ENCODE results near the gene TIGD1.

TIGD1 gene

DNA sequence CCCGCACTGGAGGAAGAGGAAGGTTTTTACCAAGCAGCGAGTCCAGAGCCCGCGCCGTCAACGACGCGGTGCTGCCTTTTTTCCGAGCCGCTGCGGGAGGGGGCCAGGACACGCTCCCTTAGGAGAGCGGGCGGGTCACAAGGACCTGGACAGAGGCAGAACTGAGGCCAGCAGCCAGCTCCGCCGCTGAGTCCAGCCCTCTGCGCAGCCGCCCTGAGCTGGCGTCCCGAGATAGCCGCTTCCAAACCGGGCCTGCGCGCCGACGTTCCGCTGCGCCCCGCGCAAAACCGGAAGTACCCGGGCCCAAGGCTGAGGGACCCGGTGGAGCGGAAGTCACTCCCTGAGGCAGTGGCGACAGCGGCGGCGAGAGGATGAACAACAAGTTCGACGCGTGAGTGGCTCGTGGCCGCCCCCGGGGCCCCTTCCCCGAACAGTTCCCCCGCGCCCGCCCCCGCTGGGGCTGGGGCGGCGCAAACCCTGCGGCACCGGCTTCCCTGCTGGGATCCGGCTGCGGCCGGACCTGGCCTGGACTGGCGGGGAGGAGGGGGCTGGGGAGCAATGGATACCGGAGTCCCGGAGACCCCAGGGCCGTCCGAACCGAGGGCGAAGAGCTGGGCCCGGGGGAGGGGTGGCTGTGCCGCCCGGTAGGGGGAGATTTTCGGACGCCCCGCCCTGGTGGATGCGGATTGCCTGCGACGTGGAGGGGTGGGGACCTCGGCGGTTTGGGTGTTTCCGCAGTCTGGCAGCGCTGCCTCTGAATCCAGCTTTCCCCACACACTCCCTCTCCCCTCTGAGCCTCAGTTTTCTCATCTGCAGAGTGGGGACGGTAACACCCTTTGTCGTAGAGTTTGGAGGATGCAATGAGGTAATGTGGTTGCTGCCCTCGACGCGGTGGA lies at the start of gene TIGD1, which contains the start of gene EIF4E2:
TSS of gene TIGD1 (minus strand) at position 204 of the 896 bp plus-strand sequence. CDS start 675 bp downstream, outside the sequence.
TSS of gene EIF4E2 (plus strand) at position 336 of the 896 bp plus-strand sequence. CDS start at position 372, 36 bp downstream.
- peak; percentile 95 for DNase-seq
- in situ Hi-C loops (cut with HindIII; ENCODE audit: low pct_ligation_motif_present, low pct_unique_long_range_greater_than_20kb, low sequenced_read_pairs): no loop called here

DNA sequence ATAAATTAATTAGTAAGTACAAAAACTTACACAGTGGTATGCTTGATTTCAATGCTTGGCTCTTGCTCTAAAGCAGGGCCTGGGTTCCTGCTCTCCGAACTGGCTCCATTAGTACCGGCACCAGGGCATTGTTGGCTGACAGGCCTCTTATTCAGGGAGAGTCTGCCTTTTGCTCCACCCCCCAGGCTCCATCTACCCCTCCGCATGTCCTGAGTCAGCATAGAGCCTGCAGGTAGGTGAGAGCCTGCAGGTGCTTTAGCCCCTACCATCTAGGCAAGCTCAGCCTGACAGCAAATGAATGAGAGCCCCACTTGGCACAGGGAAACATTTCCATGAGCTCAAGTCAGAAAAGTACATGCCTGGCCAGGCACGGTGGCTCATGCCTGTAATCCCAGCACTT lies 47.9 kb upstream of the TIGD1 start:
- in situ Hi-C loops (cut with HindIII; ENCODE audit: low pct_ligation_motif_present, low pct_unique_long_range_greater_than_20kb, low sequenced_read_pairs): no loop called here
- no peak for DNase-seq

DNA sequence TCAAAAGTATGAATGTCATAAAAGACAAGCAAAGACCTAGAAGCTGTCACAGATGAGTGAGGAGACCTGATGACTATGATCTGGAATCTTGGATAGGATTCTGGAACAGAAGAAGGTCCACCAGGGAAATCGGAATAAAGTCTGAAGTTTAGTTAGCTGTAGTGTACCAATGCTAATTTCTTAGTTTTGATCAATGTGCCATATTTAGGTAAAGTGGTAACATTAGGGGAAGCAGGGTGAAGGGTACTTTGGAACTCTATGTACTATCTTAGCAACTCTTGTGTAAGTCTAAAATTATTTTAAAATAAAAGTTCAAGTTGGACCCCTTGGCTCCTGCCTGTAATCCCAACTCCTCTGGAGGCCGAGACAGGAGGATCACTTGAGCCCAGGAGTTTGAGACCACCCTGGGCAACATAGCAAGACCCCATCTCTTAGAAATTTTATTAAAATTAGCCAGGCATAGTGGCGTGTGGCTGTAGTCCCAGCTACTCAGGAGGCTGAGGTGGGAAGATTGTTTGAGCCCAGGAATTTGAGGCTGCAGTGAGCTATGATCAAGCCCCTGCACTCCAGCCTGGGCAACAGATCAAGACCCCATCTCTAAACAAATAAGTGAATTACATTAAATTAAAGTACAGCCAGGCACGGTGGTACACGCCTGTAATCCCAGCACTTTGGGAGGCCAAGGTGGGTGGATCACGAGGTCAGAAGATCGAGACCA lies 47.2 kb upstream of the TIGD1 start:
- in situ Hi-C loops (cut with HindIII; ENCODE audit: low pct_ligation_motif_present, low pct_unique_long_range_greater_than_20kb, low sequenced_read_pairs): no loop called here

DNA sequence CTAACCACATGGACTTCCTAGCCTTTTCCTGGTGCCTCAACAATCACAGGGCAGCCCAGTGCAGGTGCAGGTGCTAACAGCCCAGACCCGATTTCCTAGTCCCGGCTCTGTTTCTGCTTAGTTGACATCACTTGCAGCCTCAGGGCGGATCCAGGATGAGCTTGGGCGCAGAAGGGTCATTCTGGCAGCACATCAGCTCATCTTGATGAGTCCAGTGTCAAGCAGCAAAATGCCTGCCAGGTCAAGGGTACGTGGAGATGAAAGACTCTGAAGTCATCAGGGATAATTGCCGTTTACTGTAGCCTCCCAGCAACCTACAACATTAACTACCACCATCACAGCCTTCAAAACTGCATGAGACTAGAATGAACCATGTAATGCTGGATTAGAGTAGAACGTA lies 43.6 kb upstream of the TIGD1 start:
- in situ Hi-C loops (cut with HindIII; ENCODE audit: low pct_ligation_motif_present, low pct_unique_long_range_greater_than_20kb, low sequenced_read_pairs): no loop called here

More for the DNA sequence above, 47.2 kb upstream of the TIGD1 start:
- DNase-seq: no peak

DNA sequence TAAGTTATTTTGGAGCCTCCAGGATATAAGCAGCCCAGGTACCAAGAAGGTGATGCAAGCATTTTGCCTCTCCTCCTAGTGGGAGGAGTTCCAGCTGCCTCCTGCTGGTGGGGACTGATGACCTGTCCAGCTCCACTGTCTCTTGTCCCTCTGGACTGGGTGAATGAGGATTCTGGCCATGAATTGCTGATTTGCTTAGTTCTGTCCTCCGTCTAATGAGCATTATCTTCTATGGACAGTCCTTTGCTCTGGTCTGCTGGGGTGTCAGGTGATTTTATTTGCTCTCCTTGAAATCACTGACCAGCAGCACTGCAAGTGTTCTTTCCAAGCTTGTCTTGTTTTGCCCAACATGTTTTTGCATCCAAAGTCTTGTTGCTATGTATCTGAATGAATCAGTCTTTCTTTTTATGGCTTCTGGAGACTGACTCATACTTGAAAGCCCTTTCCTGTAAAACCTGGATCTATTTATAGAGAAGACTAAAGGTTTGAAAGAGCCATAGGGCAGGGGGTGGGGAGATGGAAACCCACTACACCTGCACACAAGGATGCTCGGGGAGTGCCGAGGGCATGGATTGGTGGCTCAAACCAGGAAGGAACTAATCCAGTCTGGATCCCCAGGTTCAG lies 42.5 kb upstream of the TIGD1 start:
- peak; percentile 84 for DNase-seq
- in situ Hi-C loops (cut with HindIII; ENCODE audit: low pct_ligation_motif_present, low pct_unique_long_range_greater_than_20kb, low sequenced_read_pairs): no loop called here

More for the DNA sequence above, 43.6 kb upstream of the TIGD1 start:
- no peak for DNase-seq

DNA sequence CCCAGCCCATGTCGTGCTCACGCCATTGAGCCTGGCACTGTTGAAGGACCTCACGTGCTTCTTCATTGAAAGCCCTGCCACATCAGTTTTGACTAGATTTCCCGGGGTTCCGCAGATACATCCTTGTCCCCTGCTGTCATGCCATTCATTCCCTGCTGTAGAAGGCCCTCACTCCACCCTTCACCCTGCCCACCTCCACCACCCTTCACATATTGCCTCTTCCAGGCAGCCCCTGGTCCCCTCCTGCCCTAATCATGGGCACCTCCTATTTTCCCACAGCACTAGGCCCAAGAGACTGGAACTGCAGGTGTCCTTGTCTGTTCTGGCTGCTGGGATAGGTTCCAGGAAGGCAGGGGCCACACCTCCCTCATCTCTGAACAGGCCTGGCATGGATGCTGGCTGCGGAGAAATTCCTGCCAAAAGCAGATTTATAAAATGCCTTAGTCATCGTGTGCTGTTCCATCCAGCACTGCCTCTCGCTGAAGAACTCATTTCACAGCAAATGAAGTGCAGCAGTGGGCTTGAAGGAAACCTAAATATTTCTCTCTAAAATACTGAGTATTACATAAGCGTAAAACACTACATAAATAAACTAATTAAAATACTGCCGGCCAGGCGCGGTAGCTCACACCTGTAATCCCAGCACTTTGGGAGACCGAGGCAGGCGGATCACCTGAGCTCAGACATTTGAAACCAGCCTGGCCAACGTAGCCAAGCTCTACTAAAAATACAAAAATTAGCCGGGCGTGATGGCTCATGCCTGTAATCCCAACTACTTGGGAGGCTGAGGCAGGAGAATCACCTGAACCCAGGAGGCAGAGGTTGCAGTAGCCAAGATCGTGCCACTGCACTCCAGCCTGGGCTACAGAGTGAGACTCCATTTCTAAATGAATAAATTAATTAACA lies 38.6 kb upstream of the TIGD1 start:
- peak; percentile 76 for DNase-seq

DNA sequence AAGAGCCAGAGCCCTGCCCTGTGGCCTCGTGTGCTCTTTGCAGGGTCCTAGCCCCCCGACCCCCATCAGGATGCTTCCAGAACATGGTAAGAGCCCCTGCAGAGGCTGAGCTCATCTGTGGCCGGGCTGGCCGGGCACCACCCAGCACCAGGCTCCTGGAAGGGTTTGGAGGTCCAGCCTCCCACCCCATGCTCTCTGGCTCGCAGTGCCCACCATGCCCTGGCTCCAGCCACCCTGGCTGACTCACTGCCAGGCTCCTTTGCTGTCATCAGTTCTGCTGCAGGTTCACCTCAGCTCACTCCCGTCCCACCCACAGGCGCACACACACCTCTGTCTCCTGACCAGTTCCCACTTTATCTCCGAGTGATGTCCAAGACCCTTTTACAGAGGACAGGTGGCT lies 37.7 kb upstream of the TIGD1 start:
- in situ Hi-C loops (cut with HindIII; ENCODE audit: low pct_ligation_motif_present, low pct_unique_long_range_greater_than_20kb, low sequenced_read_pairs): no loop called here

More for the DNA sequence above, 38.6 kb upstream of the TIGD1 start:
- in situ Hi-C loops (cut with HindIII; ENCODE audit: low pct_ligation_motif_present, low pct_unique_long_range_greater_than_20kb, low sequenced_read_pairs): no loop called here

DNA sequence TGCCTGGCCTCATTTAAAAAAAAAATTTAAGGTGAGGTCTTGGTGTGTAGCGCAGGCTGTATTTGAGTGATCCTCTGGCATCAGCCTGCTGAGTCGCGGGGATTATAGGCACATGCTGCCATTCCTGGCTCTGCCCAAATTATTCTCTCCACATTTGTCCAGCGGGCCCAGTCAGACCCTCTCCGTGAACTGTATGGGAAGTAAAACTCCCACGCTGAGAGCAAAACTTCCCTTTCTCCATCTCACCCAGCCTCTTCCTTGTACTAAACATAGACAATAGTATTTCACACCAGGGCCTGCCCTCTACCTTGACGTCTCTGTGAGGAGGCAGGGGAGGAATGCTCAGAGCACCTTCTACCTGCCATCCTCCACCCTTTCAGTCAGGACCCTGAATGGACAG lies 37.2 kb upstream of the TIGD1 start:
- in situ Hi-C loops (cut with HindIII; ENCODE audit: low pct_ligation_motif_present, low pct_unique_long_range_greater_than_20kb, low sequenced_read_pairs): no loop called here
- no peak for DNase-seq

More for the DNA sequence above, 37.7 kb upstream of the TIGD1 start:
- DNase-seq: no peak

DNA sequence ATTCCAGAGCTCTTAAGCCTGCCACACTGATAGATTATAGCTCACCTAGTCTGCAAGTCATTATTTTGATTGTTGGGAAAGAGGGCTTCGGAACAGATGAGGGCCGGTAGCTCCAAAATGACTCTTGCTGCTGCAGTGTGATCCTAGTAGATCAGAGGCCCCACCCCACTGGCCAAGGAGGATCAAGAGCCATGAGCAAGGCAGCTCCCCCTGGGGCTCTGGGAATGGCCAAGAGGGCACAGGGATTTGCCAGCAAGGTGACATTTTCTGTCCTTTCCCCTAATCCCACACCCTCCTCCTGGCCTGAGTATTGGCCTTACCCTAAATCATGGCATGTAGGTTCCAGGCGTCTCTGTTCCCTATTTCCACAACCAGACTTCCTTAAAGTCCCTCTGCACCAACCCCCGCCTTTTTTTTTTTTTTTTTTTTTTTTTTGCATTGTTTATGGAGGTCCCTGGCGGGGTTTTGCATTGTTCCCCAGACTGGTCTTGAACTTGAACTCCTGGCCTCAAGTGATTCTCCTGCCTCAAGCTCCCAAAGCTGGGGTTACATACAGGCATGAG lies 36.7 kb upstream of the TIGD1 start:
- no peak for DNase-seq
- in situ Hi-C loops (cut with HindIII; ENCODE audit: low pct_ligation_motif_present, low pct_unique_long_range_greater_than_20kb, low sequenced_read_pairs): no loop called here

DNA sequence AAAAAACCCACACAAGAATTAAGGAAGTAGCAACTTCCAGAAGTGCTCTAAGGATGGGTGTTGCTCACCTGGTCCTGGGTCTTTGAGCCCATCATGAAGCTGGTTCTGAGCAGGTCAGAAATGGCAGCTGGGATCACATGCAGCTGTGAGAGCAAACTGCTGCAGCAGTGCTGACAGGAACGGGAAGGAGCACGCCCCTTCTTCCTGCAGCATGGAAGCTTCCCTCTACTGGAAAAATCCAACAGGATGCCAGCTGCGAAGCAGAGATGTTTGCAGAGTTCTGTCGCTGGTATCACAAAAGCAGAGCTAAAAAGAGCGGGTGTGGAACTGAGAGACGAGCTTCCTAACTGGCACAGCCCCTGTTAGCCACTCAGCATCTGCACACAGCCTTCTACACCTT lies 33.9 kb upstream of the TIGD1 start:
- DNase-seq: no peak
- in situ Hi-C loops (cut with HindIII; ENCODE audit: low pct_ligation_motif_present, low pct_unique_long_range_greater_than_20kb, low sequenced_read_pairs): no loop called here

DNA sequence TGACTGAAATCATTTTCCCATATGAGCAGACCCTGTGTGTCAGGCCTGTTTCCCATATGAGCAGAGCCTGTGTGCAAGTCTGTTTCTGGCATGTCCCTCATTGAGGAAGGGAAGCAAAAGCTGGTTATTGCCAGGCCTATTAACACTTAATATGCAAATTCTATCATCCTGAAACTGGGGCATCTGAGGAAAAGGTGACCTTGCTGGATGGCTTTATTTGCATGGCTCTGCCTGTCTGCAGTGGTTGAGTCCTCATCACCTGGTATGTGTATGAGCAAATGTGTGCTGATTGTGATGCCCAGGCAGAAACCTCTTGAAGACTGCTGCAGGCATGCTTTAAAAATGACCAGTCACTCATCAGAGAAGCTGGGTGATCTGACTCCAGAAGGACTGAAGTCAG lies 31.4 kb upstream of the TIGD1 start:
- in situ Hi-C loops (cut with HindIII; ENCODE audit: low pct_ligation_motif_present, low pct_unique_long_range_greater_than_20kb, low sequenced_read_pairs): no loop called here
- DNase-seq: no peak

DNA sequence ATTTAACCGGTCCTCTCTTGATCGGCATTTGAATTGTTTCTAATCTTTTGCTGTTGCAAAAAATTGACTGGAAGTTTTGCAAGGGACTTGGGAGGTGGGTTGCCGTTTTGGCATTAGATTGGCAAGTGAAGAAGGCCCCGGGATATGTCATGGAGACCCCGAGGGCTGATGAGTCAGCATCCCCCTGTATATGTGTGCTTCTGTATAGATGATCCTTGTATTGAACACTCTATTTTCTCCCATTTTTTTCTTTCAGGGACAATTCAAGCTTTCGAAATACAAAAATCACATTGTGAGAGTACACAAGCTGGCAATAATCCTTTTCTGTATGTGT lies 30.3 kb upstream of the TIGD1 start:
- no peak for DNase-seq
- in situ Hi-C loops (cut with HindIII; ENCODE audit: low pct_ligation_motif_present, low pct_unique_long_range_greater_than_20kb, low sequenced_read_pairs): no loop called here

DNA sequence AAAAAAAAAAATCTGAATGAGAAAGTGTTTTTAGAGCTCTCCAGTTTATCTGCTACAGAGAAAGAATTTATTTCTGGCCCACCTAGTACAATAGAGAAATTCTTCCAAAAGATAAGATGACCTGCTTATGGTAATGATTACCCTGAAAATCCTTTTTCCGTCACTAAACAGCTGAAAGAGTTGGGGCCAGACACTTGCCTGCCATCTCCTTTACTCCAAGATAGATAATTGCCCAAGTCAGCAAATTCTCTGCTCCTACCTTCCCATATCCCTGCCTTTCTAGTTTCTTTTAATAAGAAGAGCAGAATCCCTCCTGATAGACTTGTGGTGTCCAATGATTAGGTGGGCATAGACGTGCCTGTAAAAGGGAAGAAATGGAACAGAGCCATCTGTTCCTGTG lies 28.3 kb upstream of the TIGD1 start:
- in situ Hi-C loops (cut with HindIII; ENCODE audit: low pct_ligation_motif_present, low pct_unique_long_range_greater_than_20kb, low sequenced_read_pairs): no loop called here
- DNase-seq: no peak

DNA sequence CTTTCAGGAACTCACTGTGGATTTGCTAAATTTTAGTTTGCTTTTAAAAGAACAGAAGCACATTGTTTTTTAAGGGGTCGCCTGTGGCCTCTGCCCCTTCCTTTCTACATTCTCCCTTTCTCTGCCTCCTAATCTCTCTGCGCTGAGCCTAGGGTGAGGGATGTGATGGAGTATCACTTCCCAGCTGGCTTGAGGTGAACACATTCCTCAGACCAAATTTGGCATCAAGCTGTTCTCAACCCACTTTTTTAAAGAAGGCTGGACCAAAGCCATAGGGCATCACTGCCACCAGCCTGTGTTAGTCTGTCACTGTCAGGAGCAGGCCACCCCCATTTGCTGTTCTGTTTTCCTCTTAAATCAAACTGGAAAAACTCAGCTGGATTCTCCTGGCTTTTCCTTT lies 27.5 kb upstream of the TIGD1 start:
- in situ Hi-C loops (cut with HindIII; ENCODE audit: low pct_ligation_motif_present, low pct_unique_long_range_greater_than_20kb, low sequenced_read_pairs): no loop called here
- no peak for DNase-seq

DNA sequence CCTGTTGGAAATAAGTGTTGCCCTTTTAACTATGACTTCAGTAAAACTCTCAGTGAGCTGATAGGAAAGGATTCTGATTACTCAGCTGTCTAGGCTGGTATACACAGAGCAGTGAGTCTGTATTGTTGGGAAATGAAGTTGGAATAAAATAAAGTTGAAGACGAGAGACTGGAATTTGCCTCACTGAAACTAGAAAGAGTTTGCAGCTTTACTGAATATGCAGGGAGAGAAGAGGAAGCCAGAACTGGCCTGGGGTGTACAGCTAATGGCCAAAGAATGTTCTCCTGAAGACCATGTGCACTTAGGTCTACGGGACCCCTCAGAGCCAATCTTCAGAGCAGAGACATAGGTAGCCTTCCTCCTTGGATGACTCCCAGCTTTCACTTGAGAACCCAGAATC lies 26.6 kb upstream of the TIGD1 start:
- in situ Hi-C loops (cut with HindIII; ENCODE audit: low pct_ligation_motif_present, low pct_unique_long_range_greater_than_20kb, low sequenced_read_pairs): no loop called here
- DNase-seq: no peak

DNA sequence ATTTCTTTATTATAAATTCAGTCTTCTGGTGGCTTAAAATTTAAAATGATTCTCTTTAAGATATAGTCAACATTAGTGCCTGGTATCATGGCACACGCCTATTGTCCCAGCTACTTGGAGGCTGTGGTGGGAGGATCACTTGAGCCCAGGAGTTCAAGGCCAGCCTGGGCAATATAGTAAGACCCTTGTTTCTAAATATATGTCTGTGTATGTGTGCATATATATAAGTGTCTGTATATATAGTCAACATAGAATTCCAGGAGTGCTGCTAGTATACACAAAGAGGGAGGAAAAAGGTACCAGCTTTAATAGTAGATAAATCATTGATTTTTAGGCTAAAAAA lies 25.0 kb upstream of the TIGD1 start:
- no peak for DNase-seq
- in situ Hi-C loops (cut with HindIII; ENCODE audit: low pct_ligation_motif_present, low pct_unique_long_range_greater_than_20kb, low sequenced_read_pairs): no loop called here

DNA sequence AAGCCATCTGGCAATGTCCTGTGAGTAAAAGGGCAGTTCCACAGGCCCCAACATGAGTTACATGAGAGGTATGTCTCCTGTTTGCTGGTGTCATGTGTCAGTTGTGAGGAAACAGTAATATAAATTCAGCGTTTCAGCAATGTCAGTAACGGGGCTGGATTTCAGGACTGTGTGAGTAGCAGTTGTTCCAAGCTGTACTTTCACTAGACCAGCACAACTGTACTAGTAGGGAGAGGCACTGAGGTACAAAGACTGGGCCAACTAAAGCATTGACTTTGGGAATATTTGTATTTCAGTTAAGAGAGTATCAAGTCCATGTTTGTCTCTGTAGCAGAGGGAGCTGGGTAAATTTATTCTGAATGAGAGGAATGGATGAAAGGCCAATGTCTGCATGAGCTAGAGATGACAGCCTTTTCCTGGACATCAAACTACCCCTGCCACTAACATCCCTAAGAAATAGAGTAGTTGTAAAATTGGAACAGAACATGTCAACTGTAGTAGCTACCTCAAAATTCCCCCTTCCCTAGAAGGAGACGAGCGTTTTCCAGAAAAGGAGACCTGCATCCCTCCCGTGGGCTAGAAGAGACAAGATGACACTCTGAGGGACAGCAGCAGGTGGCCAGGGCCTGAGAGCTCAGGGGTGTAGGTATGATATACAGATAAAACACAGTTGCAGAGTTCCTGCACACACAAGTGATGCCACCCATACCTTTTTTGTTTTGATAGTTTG lies 24.5 kb upstream of the TIGD1 start:
- no peak for DNase-seq

More for the DNA sequence above, 24.5 kb upstream of the TIGD1 start:
- in situ Hi-C loops (cut with HindIII; ENCODE audit: low pct_ligation_motif_present, low pct_unique_long_range_greater_than_20kb, low sequenced_read_pairs): no loop called here
